IPS-NIHi7 (cell line): ENCODE data around the gene GDPD1.
"Not testable (repeated sequence)": the region's sequence is repeated elsewhere in the genome, so short reads cannot be mapped to it uniquely, and the experiment has no call there.

Experiments
- DNase-seq: peaks from one replicate; pipeline ENCODE4 v3.0.0; 2012; ENCODE audit warnings: mixed read lengths; ENCODE audit errors: extremely low spot score

GDPD1 gene

DNA sequence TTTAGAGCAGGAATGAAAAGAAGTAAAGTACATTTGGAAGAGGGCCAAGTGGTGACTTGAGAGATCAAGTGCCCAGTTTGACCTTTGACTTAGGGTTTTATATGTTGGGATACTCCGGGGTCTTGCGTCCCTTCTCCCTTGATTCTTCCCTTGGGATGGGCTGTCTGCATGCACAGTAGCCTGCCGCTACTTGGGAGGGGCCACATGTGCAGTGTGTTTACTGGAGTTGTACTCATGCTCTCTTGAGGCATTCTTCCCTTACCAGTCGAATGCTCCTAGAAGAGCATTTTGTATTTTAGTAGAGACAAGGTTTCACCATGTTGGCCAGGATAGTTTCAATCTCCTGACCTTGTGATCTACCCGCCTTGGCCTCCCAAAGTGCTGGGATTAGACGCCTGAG is 23.8 kb downstream of the GDPD1 start:
- DNase-seq, result no peak

DNA sequence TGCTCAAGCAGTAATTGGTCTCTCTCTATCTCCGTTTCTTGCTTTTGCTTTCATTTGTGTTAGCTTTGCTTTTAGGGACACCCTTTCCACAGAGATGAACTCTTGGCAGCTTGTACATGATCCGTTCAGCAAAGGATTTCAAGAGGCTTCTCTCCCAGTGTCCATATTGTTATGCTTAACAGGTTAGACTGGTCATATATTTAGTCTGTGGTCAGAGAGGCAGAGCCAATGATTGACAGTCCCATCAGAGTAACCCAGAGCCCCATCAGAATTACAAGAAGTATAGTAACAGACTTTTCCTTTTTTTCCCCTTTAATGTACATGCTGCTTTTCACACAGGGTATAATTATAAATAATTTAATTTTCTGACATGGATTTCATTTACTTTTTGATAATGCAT is 34.4 kb downstream of the GDPD1 start:
- no peak for DNase-seq

DNA sequence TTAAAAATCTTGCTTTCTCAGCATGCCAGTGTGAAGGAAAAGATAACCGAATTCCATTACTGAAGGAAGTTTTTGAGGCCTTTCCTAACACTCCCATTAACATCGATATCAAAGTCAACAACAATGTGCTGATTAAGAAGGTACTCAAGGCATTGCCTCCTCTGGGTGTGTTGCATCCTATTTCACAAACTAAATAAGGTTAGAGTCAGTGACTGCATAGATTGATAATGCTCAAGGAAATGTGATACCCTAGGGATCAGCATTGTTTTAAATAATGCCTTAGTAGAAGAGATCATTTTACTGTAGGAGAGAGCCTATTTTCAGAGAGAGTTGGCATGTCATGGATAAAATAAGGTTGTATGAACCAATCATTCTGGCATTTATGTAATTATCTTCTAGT is 36.8 kb downstream of the GDPD1 start:
- DNase-seq, result no peak

DNA sequence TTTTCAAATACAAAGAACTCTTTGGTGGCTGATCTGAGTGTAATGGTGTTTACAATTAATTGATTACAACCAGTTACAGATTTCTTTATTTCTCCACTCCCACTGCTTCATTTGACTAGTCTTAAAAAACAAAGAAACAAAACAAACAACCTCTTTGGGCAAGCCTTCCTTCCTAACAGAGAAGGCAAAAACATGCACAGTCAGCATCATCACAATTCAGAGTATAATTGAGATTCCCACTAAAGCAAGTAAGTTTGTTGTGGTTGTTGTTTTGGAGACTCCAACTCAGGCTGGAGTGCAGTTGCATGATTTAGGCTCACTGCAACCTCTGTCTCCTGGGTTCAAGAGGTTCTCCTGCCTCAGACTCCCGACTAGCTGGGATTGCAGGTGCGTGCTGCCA is 40.4 kb downstream of the GDPD1 start:
- no peak for DNase-seq

DNA sequence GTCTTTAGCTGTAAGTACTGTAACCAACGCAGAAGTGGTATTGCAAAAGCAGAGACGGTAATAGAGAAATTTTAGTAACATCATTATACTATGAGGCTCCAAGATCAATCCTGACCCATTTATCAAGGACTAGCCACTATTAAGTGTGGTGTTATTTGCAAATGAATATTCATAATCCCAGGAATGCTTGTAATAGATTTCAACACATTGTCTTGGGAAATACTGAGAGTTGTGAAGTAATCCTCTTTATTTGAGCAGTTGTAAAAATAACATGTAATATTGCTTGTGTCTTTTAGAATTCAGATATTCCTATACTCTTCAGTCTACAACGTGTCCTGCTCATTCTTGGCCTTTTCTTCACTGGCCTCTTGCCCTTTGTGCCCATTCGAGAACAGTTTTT is 46.4 kb downstream of the GDPD1 start:
- DNase-seq, result no peak

DNA sequence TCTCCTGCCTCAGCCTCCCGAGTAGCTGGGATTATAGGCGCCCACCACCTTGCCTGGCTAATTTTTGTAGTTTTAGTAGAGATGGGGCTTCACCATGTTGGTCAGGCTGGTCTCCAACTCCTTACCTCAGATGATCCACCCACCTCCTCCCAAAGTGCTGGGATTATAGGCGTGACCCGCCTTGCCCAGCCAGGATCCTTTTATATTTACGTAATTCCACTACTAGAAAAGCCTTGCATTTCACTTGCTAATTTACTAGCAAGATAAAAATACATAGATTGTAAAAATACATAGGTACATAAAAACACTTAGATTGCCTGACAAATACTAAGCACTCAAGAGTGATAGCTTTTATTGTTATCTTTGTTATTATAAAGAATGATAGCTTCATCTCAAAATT is 47.5 kb downstream of the GDPD1 start:
- no peak for DNase-seq

DNA sequence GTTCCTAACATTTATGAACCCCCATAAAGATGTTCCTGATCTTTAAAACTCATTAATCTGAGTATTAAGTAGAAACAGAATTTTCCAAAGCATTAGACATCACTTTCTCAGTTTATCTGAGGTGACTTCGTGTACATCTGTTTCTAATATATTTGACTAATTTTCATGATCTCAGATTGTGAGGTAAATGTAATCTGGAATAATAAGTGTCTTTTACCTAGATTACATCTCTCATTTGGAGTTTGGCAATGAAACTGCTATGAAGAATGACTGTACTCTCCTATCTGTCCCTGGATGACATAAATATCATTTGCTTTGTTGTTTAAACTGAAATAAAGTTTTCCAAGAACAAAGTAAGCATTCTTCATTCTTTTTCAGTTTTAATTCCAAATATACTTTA is 55.3 kb downstream of the GDPD1 start:
- DNase-seq, result no peak

DNA sequence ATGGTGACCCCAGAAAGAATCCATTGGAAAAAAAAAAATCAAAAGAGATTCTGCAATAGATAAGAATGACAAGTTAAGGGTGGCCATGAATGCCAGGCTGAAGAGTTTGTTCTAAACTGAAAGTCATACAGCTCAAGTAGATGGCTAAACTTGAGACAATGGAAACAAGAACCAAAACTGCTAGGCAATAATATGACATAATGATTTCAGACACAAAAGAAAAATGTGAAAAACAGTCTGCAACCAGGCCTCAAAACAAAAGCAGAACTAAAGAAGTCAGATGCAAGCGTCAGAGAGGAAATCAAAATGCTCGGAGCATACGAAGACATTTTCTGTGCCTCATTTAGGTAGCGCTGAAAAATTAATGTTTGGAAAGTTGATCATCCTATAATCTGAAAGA is 56.7 kb downstream of the GDPD1 start:
- DNase-seq, result no peak

DNA sequence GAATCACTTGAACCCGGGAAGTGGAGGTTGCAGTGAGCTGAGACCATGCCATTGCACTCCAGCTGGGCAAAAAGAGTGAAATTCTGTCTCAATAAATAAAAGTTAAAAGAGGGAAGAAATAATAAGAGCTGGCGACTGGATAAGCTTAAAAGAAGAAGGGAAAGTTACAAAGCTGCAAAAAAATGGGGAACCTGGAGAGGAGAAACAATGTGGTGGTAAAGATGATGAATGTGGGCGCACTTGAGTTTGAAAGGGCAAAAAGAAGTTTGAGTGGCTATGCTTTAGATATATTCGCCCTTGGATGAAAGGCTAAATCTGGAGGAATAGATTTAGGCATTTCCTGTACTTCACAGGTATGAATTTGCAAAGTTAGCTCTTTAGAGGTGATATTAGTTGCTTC is 58.1 kb downstream of the GDPD1 start:
- no peak for DNase-seq

DNA sequence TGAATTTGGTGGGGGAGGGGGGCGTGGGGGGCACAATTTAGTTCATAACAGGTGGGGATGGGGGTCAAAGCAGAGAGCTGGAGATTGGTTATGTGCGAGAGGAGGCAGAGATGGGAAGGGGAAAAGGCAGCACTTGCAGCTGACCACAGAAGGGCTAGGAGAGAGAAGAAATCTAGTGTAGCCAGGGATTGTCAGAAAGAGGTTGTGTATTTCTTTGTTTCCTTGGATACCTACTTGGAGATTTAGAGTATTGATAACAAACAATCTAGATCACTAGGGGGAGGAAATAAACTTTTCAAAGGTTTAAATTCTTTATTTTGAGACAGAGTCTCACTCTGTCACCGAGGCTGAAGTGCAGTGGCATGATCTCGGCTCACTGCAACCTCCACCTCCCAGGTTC is 64.0 kb downstream of the GDPD1 start:
- DNase-seq, result no peak

DNA sequence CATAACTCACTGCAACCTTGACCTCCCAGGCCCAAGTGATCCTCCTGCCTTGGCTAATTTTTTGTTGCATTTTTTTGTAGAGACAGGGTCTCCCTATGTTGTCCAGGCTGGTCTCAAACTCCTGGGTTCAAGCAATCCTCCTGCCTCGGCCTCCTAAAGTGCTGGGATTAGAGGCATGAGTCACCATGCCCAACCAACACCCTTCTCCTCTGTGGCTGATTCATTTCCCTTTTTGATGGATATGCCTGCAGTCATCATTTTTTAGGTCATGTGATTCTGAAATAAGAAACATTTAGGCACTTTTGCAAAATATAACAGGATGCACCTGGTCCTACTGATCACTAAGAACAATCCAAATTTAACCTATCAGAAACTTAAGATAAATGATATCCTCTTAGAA is 67.1 kb downstream of the GDPD1 start:
- no peak for DNase-seq

DNA sequence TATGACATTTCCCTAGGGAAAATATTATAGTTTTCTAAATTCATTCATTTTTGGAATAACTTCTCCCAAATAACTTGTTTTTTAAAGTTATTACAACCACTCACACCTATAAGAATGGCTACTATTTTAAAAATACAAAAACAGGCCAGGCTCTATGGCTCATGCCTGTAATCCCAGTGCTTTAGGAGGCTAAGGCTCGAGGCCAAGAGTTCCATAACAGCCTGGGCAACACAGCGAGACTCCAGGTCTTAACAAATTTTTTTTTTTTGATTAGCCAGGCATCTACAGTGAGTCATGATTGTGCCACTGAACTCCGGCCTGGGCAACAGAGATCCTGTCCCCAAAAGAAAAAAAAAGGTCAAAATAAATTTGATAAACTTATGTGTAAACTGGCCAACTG is 67.6 kb downstream of the GDPD1 start:
- no peak for DNase-seq

DNA sequence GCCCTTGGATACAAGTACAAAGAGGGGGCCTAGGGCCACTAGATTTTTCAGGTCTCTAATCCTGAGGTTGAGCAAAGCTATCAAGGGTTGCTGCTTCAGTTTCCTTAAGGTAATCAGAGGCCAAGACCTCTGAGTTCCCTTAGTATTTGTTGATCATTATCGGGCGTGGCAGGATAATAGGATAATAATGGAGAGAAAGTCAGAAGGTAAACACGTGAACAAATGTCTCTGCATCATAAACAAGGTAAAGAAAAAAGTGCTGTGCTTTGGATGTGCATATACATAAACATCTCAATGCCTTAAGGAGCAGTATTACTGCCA is 69.6 kb downstream of the GDPD1 start:
- peak; percentile 9 for DNase-seq

DNA sequence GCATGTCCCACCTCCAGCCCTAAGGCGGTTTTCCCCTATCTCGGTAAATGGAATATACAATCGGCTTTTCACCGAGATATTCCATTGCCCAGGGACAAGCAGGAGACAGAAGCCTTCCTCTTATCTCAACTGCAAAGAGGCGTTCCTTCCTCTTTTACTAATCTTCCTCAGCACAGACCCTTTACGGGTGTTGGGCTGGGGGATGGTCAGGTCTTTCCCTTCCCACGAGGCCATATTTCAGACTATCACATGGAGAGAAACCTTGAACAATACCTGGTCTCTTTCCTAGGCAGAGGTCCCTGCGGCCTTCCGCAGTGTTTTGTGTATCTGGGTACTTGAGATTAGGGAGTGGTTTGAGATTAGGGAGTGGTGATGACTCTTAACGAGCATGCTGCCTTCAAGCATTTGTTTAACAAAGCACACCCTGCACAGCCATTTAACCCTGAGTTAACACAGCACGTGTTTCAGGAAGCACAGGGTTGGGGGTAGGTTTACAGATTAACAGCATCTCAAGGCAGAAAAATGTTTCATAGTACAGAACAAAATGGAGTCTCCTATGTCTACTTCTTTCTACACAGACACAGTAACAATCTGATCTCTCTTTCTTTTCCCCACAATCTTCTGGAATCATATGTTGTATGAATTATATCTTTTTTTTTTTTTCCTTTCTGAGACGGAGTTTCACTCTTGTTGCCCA is 70.1 kb downstream of the GDPD1 start:
- peak; percentile 16 for DNase-seq

DNA sequence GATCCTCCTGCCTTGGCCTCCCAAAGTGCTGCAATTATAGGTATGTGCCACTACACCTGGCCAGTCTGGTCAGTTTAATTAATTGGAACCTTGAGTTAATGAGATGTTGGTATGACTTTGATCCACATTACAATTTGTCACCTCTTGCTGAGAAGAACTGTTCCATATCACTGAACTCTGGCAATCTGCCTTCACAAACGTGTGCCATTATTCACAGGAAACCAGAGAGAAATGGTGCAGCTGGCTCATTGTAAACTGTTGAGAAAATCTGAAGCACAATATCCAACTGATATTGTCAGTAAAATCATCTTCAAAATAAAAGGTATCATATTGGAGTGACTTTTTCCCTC is 71.8 kb downstream of the GDPD1 start:
- DNase-seq, result no peak

DNA sequence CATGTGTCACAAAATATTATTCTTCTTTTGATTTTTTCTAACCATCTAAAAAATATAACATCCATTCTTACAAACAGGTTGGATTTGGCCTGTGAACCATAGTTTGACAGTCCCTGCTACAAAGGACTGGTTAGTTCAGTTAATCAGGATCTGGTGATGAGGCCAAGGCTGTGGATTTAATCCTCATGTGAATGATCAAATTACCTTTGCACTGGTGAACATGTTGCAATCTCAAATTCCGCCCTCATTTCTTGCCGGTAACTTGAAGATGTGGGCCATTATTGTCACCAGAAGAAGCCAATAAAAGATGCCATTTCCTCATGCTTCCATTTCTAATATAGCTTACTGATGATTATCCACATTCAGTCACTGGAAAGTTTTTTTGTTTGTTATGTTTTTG is 75.9 kb downstream of the GDPD1 start:
- DNase-seq, result no peak

DNA sequence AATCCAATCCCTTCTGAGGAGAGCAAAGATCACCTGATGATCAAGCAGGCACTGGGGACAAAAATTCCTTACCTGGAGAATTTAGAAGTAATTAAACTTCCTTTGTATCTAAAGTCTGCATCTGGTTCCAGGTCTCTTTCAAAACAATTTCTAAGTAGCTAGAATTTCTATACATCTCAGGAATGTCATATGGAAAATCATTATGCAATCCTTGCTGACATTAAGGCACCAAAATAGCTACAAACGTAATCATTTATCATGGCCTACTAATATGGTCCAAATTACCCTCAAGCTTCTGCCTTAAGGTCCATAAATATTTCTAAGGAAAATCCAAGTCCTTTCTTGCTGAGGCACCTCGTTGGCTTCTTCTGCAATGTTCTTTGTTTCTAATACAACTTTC is 78.2 kb downstream of the GDPD1 start:
- DNase-seq, result no peak

DNA sequence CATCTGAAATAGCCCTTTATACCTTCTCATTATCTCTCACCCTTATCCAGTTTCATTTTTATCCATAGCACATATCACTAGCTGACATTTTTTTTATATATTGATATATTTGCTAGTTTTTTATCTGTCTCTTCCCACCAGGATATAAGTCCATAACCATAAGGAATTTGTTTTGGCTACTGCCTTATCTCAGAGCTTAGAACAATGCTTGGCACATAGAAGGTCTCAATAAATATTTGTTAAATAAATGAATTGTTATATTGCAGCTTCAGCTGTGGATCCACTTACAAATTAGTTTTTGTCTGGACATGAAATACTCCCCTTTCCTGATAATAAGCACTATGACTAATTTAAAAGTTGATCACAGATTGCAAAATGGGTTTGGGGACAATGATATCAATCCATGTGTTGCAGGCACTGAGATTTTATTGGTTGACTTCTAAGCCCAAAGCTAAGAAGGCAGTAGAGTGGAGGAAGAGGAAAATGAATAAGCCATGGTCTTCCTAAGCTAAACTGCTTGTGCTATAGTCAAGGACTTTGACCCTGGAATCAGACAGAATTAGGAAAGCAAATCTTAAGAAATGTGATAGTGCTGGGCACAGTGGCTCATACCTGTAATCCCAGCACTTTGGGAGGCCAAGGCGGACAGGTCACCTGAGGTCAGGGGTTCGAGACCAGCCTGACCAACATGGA is 79.2 kb downstream of the GDPD1 start:
- no peak for DNase-seq

DNA sequence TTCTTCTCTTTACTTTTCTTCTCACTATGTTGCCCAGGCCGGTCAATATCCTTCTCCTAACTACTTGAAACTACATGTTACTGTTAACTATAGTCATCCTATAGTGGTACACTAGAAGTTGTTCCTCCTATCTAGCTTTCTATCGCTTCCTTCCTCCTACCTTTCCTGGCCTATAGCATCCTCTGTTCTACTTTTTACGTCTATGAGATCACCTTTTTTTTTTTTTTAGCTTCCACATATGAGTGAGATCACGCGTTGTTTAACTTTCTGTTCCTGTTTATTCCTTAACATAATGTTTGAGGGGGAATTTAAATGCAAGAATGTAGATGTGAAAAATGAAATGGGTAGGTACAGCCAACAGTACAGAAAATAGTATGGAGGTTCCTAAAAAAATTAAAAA is 80.6 kb downstream of the GDPD1 start:
- DNase-seq, result no peak

DNA sequence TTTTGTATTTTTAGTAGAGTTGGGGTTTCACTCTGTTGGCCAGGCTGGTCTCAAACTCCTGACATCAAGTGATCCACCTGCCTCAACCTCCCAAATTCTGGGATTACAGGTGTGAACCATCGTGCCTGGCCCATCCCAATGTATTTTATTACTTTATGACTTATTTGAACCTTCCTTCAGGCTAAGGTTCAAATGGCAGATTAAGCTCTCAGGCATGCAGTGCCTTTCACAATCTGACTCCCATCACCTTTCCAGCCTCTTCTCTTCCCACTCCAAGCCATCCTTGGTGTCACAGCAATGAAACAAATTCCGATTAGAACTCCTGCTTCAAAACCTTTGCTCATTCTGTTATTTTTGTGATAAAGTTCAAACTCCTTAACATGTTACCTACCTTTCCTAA is 84.5 kb downstream of the GDPD1 start:
- DNase-seq, result no peak

DNA sequence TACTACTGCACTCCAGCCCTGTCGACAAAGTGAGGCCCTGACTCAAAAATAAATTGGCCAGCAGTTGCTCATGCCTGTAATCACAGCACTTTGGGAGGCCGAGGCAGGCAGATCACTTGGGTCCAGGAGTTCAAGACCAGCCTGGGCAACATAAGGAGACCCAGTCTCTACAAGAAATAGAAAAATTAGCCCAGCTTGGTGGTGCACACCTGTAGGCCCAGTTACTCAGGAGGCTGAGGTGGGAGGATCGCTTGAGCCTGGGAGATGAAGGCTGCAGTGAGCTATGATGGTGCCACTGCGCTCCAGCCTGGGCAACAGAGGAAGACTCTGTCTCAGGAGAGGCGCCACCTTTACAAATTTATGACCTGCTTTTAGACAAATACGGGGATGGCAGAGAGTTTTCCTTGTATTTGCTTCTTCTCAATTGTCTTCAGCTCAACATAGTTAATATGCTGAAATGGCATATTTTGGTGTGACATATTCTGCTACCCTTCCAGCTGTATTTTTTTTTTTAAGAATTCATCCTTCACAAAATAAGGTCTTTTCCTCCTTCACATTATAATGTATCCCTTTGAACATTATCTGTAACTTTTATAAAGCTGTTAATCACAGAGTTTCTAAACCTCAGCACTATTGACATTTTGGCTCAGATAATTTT is 90.1 kb downstream of the GDPD1 start:
- DNase-seq, result no peak

DNA sequence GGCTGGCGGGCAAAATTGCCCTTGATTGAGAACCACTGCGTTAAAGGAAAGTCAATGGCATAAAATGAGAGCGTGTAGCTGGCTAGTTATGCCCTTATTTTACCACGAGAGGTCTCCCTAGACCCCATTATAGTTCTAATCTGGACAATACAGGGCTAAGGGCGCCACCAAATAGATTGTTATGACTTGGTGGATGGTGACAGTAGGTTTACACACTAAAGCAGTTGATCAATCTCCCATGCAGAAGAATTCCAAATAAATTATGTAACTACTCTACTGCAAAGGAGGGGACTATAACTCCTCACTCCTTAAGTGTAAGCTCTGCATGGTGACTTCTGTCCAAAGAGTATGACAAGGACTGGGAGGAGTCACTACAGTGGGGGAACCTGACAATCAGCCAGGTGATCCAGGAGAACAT is 90.7 kb downstream of the GDPD1 start:
- DNase-seq, result peak; percentile 69

DNA sequence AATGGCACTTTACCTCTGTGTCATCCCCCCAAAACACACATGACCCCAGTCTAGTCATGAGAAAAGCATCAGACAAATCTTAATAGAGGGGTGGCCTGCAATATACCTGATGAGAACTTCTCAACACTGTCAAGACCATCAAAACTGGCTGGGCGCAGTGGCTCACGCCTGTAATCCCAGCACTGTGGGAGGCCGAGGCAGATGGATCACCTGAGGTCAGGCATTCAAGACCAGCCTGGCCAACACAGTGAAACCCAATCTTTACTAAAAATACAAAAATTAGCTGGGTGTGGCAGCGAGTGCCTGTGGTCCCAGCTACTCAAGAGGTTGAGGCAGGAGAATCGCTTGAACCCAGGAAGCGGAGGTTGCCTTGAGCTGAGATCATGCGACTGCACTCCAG is 91.2 kb downstream of the GDPD1 start:
- not testable (repeated sequence) for DNase-seq

DNA sequence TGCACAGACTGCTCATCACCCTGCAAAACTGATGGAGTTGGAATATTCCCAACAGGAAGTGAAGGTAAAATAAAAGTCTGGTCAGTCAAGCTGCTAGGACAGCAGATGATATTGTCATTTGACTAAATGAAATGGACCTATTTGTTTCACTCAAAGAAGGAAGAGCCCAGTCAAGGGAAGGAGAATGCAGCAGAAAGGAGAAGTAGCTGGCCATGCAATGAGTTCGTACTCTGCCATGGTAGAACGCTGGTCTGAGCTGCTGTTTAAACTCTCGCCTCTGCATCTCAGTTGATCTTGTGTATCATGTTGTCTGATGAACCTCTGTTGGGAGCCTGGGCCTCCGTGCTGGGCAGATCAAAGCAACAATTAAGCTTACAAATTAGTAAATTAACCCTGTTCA is 95.6 kb downstream of the GDPD1 start:
- DNase-seq, result no peak
